WERI-Rb-1 (cell line): ENCODE results near the gene ZNF232.
"Not testable (repeated sequence)": the region's sequence is repeated elsewhere in the genome, so short reads cannot be mapped to it uniquely, and the experiment has no call there.

Source experiments
- DNase-seq: peaks from one replicate; pipeline ENCODE4 v3.0.0-alpha.2; 2020
- H3K27ac ChIP-seq: fragments of 250-450 bp; sonication (Bioruptor Pico); 2 replicates; pipeline ENCODE4 v1.5.1; 2020; ENCODE audit warnings: mild to moderate bottlenecking, moderate library complexity
- H3K27me3 ChIP-seq: fragments of 250-450 bp; sonication (Bioruptor Pico); 2 replicates; pipeline ENCODE4 v1.5.1; 2021; ENCODE audit warnings: mild to moderate bottlenecking, low read depth, moderate library complexity; ENCODE audit not compliant: insufficient read depth, severe bottlenecking
- H3K36me3 ChIP-seq: fragments of 250-450 bp; sonication (Bioruptor Pico); 2 replicates; pipeline ENCODE4 v1.5.1; 2020; ENCODE audit warnings: mild to moderate bottlenecking, moderate library complexity
- H3K4me3 ChIP-seq: 2 replicates; pipeline ENCODE4 v1.5.1; 2011; ENCODE audit warnings: low read depth, mild to moderate bottlenecking, control low read depth, low read length
- H3K9me3 ChIP-seq: fragments of 250-450 bp; sonication (Bioruptor Pico); 2 replicates; pipeline ENCODE4 v1.5.1; 2021; ENCODE audit warnings: mild to moderate bottlenecking, moderate library complexity; ENCODE audit not compliant: severe bottlenecking
- CTCF ChIP-seq: IDR thresholded peaks from 2 replicates; pipeline ENCODE4 v1.5.1; 2011; ENCODE audit warnings: low read depth, mild to moderate bottlenecking, control low read depth, inconsistent platforms, low read length

ZNF232 gene

GRCh38 chr17:5111402-5112204, at the start of gene ZNF232:
Gene ZNF232, minus strand, starts transcription at chr17:5111878. Its CDS starts 56 bp downstream, at chr17:5111822.
- Histone ChIP-seq H3K36me3 (peaks cover 51% of the 10 kb centered on the region), H3K9me3 (no peaks in the 10 kb centered on the region), H3K27ac (peak within 1 kb of the TSS; percentile 94), H3K27me3 (no peaks in the 10 kb centered on the region), H3K4me3 (peak within 1 kb of the TSS; percentile 89)
- 0 out of 2 replicates have a peak, but pooled peaks have one; percentile 2 for TF ChIP-seq CTCF
- peak; percentile 97 for DNase-seq

- not testable (repeated sequence) for H3K36me3 ChIP-seq, DNase-seq, H3K27ac ChIP-seq, H3K4me3 ChIP-seq, H3K9me3 ChIP-seq, H3K27me3 ChIP-seq
These were observed 49.0 kb upstream of the ZNF232 start for GRCh38 chr17:5160702-5161101.

GRCh38 chr17:5146122-5146521, 34.4 kb upstream of the ZNF232 start:
- H3K27ac ChIP-seq, DNase-seq, H3K9me3 ChIP-seq, H3K27me3 ChIP-seq, H3K4me3 ChIP-seq, H3K36me3 ChIP-seq: not testable (repeated sequence)

- H3K27me3 ChIP-seq, H3K4me3 ChIP-seq, H3K9me3 ChIP-seq, H3K36me3 ChIP-seq, DNase-seq, H3K27ac ChIP-seq: not testable (repeated sequence)
These were observed 31.2 kb upstream of the ZNF232 start for GRCh38 chr17:5142877-5143276.

GRCh38 chr17:5139458-5139732, 27.7 kb upstream of the ZNF232 start:
- H3K27me3 ChIP-seq: no peaks in the 10 kb centered on the region
- DNase-seq: no peak
- H3K27ac ChIP-seq: no peak overlapping the region
- no peaks in the 10 kb centered on the region for H3K36me3 ChIP-seq
- no peak overlapping the region for H3K4me3 ChIP-seq
- H3K9me3 ChIP-seq: no peaks in the 10 kb centered on the region
- 0 out of 2 replicates have a peak, but pooled peaks have one; percentile 8 for TF ChIP-seq CTCF

- no peak overlapping the region for H3K27ac ChIP-seq
- no peak for DNase-seq
- no peak for TF ChIP-seq CTCF
- H3K9me3 ChIP-seq: no peaks in the 10 kb centered on the region
- H3K27me3 ChIP-seq: no peaks in the 10 kb centered on the region
- no peak overlapping the region for H3K4me3 ChIP-seq
- H3K36me3 ChIP-seq: no peaks in the 10 kb centered on the region
These were observed 27.2 kb upstream of the ZNF232 start for GRCh38 chr17:5138616-5139457.

GRCh38 chr17:5138198-5138544, 26.5 kb upstream of the ZNF232 start:
- not testable (repeated sequence) for H3K9me3 ChIP-seq, H3K27ac ChIP-seq, H3K27me3 ChIP-seq, DNase-seq, H3K4me3 ChIP-seq, H3K36me3 ChIP-seq

- not testable (repeated sequence) for H3K27ac ChIP-seq
These were observed 26.0 kb upstream of the ZNF232 start for GRCh38 chr17:5137511-5138197.

GRCh38 chr17:5136580-5137412, 25.1 kb upstream of the ZNF232 start:
- not testable (repeated sequence) for DNase-seq, H3K27me3 ChIP-seq, H3K9me3 ChIP-seq, H3K4me3 ChIP-seq, H3K36me3 ChIP-seq, H3K27ac ChIP-seq

More at GRCh38 chr17:5137511-5138197, 26.0 kb upstream of the ZNF232 start:
- not testable (repeated sequence) for H3K4me3 ChIP-seq, H3K27me3 ChIP-seq, DNase-seq, H3K9me3 ChIP-seq, H3K36me3 ChIP-seq
